Measurements from ENCODE around the gene WDCP.
"Not testable (repeated sequence)": the region's sequence is repeated elsewhere in the genome, so short reads cannot be mapped to it uniquely, and the experiment has no call there.

WDCP gene

GRCh38 chr2:24021122-24021998, 25.8 kb downstream of the WDCP start:
- DNase-seq = no peak

- no peak for DNase-seq
Observed at GRCh38 chr2:24020244-24020643, 26.9 kb downstream of the WDCP start.

DNA sequence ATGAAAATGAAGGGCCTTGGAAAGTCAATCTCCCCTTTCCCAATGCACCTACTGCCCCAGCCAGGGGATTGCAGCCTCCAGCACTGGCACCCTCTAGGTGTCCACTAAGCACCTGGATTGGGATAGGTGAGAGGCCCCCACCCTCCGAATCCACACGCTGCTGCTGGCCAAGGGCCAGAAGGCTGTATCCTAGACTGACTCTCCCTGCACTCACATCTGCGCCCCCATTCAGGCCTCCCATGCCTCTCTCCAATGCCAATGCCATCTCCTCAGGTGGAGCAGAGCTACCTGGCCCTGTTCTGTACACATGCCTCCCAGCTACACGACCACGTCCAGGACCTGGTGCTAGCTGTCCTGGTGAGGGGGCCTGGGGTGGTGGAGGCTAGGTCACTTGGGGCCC, 27.5 kb downstream of the WDCP start:
- DNase-seq = no peak

DNA sequence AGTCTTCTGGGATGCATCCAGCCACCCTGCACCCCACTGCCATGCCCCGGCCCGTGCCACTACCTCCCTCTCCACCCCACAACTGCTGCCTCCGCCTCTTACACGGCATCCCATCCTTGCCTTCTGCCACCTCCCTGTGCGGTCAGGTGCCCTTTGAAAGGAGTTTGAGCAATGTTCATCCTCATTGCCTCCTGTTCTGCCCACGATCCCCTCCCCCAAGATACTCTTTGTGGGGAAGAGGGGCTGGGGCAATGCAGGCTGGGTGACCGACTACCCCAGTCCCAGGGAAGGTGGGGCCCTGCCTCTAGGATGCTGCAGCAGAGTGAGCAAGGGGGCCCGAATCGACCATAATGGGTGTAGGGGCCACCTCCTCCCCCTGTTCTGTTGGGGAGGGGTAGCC, 28.9 kb downstream of the WDCP start:
- no peak for DNase-seq

DNA sequence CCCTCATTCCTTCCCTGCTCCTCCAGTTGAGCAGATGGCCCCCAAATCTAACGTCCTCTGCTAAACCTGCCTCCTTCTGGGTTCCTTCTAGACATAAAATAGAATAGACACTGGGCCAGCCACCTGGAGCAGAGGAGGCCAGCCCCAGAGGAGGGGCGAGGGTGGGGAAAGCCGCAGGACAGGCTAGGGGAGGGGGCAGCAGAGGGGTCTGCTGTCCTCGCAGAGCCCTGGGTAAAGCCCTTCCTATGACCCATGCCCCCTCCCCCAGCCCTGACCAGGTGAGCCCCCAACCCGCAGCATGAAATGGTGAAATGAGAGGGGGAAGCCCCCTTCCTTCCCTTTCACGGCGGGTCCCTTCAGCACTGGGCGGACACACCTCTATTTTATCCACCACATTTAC, 29.5 kb downstream of the WDCP start:
- no peak for DNase-seq

DNA sequence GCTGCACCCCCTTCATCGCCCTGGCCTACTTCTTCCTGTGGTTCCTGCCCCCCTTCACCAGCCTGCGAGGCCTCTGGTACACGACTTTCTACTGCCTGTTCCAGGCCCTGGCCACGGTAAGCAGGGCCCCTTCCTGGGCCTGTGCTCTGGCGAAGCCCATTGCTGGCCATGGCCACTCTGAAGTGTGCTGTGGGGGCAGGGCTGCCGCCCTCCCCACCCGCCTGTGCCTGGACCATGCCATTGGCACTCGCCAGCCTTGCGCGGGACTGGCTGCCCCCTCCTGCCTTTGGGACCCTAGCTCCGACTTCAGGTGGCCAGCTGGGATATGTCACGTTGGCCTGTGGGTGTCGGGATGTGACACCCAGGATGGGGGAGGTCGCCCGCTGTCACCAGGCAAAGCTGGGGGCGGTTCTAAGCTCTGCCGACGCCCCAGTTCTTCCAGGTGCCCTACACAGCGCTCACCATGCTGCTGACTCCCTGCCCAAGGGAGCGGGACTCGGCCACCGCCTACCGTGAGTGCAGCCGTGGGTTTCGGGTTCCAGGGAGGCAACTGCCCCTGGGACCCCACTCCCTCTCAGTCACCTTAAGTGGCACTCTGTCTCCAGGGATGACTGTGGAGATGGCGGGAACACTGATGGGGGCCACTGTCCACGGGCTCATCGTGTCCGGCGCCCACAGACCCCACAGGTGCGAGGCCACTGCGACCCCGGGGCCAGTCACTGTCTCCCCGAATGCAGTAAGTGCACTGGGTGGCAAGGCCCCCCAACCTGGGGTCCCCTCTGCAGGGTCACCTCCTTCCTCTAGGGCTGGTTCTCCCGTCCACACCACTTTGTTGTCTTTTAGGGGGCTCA, 30.1 kb downstream of the WDCP start:
- DNase-seq = no peak

- DNase-seq = no peak
Observed at GRCh38 chr2:24016376-24016761, 30.8 kb downstream of the WDCP start.

GRCh38 chr2:24015562-24016375, 31.4 kb downstream of the WDCP start:
- DNase-seq = no peak

GRCh38 chr2:24014902-24015301, 32.3 kb downstream of the WDCP start:
- DNase-seq = not testable (repeated sequence)

DNA sequence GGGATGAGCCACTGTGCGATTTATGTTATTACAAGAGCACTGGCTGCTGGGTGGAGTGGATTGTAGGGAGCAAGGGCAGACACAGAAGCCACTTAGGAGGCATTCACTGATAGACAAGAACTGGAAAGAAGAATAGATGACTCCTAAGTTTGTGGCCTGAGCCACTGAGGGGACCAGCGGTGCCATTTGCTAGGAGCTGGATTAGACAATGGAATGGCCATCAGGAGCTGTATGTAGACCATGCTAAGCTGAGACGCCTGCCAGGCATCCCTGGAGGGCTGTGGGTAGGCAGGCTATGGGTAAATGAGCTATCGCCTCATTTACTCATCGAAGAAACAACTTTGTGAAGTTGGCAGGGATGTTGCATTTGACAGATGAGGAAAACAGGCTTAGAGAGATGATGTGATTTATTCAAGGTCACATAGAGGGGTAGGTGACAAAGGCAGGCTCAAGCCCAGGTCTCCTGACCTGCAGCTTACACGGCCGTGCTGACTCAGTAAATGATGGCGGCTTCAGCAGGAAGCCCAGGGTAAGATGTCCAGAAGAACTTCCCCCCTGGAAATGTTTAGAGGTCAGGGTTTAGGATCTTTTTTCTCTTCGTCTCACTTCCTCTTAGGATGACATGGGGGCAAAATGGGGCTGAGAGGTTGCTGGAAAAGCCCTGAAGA, 34.5 kb downstream of the WDCP start:
- no peak for DNase-seq

- no peak for DNase-seq
Observed at GRCh38 chr2:24011250-24012104, 35.7 kb downstream of the WDCP start.

DNA sequence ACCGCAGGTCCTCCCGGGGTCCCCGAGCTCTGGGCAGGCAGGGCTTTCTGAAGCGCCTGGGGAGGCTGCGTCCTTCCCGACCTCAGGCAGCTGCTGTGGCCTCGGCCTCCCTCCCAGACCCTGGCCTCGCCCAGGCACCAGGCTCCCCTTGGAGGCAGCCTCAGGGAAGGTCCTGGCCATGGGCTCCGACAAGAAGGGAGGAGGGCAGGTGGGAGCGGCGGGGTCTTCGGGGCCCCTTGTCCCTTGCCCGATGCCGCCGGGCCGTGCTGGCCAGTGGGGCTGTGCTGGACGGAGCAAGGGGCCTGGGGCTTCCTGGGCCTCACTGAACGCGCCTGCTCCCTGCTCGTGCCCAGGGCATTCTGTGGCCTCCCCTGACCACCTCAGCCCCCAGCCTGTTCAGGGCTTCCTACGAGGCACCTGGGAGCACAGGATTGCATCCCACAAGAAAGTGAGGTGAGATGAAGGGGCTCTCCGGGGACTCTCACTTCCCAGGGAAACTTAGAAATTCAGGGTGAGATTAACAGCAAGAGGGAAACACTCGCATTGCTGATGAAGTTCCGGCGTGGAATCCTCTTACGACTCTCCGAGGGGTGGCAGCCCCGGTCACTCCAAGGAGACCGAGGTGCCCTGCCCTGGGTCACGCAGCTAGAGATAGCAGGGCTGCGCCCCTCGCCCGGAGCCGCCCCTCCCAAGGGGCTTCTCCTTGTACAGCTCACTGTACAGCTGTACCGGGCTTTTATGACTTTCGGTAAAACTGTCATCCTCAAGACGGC, 36.5 kb downstream of the WDCP start:
- no peak for DNase-seq

DNA sequence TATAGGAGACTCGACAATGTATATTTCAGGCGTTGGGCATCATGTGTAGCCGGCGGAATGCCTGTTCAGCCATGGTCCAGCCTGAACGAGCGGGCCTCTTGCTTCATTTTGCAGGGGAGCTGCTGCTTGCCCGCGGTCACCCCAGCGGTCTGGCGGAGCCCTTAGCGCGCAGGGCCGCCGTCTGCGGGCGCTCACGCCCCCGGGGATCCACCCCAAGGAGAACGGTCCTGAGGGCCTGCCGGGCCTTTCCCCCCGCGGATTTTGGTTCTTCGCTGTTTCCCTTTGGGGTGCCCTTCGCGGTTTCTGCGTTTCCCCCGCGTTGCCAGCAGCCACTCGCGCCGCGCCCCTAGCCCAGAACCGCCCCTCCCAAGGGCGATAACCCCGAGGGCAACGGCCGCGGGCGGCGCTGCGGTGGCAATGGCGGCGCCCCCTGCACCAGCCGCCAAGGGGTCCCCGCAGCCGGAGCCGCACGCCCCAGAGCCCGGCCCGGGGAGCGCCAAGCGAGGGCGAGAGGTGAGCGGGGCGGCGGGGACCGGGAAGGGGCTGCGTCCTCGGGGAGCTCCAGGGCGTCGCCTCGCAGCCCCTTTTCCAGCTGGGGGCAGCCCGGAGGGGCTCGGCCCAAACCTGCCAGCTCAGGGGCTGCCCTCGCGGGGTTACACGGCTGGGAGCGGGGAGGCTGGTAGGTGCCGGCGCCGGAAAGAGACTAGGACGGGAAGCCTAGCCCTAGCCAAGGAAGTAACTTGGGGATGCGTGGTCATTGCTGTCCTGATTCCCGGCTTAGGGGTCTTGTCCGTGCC, 37.3 kb downstream of the WDCP start, which contains the start of gene MFSD2B:
Gene MFSD2B, plus strand, starts transcription at position 406 of the 797 bp plus-strand sequence. Its CDS starts 12 bp downstream, at position 418.
- no peak for DNase-seq

- no peak for DNase-seq
Observed at GRCh38 chr2:24009367-24009679, 37.9 kb downstream of the WDCP start.

- DNase-seq = no peak
Observed at GRCh38 chr2:24008672-24009366, 38.4 kb downstream of the WDCP start.

DNA sequence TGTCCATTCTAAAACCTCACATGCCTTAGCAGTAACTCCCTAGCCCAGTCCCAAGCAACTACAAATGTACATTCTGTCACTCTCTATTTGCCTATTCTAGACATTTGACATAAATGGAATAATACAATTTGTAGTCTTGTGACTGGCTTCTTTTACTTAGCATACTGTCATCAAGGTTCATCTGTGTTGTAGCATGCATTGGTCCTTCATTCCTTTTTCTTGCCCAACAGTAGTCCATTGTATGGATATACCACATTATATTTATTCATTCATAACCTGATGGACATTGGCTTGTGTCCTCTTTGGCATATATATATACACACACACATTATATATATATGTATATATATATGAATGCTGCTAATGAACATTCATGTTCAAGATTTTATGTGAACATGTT, 39.5 kb downstream of the WDCP start:
- no peak for DNase-seq

- DNase-seq = no peak
Observed at GRCh38 chr2:23994567-23994966, 52.6 kb downstream of the WDCP start.

GRCh38 chr2:23993736-23994269, 53.4 kb downstream of the WDCP start:
- DNase-seq = no peak

DNA sequence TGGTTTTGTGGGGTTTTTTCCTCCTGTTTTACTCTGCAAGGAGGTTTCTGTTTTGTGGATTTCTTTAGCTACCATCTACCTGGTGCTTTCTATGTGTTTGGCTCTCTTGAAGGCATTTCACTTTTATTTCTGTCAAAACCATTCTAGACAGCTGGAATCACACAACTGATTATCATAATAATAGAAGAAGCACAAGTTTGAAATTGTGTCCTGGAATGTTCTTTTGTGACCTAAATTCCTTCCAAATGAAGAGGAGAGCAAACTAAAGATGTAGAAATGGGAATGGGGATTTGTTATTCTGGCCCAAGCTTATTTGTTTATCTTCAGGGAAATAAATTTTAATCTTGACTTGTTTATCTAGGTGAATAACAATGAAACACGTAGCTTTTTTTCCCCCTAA, 54.3 kb downstream of the WDCP start:
- DNase-seq = no peak

All from activated naive CD4-positive, alpha-beta T cell treated with Interleukin-2 at 50 U/mL for 16 hours (primary cell).